ENCODE data around the gene PDE6H. TPM values are rescaled to one million over a fixed set of nuclear protein-coding genes. Genes with fewer than 3 reads are reported as not detected.

The PDE6H gene
- total RNA-seq, 1 experiment from 2014 or later = not detected

DNA sequence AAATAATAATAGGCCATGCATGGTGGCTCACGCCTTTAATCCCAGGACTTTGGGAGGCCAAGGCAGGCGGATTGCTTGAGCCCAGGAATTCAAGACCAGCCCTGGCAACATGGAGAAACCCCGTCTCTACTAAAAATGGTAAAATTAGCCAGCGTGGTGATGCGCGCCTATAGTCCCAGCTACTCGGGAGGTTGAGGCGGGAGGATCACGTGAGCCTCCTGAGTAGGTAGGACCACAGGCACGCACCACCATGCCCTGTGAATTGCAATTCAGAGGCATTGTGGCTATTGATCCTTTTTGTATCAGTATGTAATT, 13.8 kb upstream of the PDE6H start:
- Histone ChIP-seq H3K4me1 (no peaks in the 10 kb centered on the region), H3K27me3 (replicated peaks; ENCODE audit: control insufficient read depth, insufficient read depth, low read length) (no peaks in the 10 kb centered on the region), H3K4me3 (ENCODE audit: low read depth, low read length) (no peak overlapping the region), H3K36me3 (ENCODE audit: control insufficient read depth, insufficient read depth, low read length) (no peaks in the 10 kb centered on the region), H3K9me3 (no peaks in the 10 kb centered on the region)
- Mint-ChIP-seq H3K27me3 (ENCODE audit: insufficient read depth, unreplicated experiment) (no peaks in the 10 kb centered on the region), H3K9me3 (ENCODE audit: unreplicated experiment) (no peaks in the 10 kb centered on the region), H3K27ac (ENCODE audit: unreplicated experiment) (no peak overlapping the region), H3K36me3 (ENCODE audit: insufficient read depth, unreplicated experiment) (no peaks in the 10 kb centered on the region), H3K4me1 (ENCODE audit: low read depth, unreplicated experiment) (no peaks in the 10 kb centered on the region), H3K4me3 (ENCODE audit: unreplicated experiment) (no peak overlapping the region)
- ChIA-PET POLR2A (no interaction called here), CTCF (no interaction called here)
- DNase-seq = no peak
- intact Hi-C loops (cut with micrococcal nuclease; ENCODE audit: unreplicated experiment) = no loop called here
- TF ChIP-seq, protein P1, sequence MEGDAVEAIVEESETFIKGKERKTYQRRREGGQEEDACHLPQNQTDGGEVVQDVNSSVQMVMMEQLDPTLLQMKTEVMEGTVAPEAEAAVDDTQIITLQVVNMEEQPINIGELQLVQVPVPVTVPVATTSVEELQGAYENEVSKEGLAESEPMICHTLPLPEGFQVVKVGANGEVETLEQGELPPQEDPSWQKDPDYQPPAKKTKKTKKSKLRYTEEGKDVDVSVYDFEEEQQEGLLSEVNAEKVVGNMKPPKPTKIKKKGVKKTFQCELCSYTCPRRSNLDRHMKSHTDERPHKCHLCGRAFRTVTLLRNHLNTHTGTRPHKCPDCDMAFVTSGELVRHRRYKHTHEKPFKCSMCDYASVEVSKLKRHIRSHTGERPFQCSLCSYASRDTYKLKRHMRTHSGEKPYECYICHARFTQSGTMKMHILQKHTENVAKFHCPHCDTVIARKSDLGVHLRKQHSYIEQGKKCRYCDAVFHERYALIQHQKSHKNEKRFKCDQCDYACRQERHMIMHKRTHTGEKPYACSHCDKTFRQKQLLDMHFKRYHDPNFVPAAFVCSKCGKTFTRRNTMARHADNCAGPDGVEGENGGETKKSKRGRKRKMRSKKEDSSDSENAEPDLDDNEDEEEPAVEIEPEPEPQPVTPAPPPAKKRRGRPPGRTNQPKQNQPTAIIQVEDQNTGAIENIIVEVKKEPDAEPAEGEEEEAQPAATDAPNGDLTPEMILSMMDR (IDR thresholded peaks at IDR 0.05; ENCODE audit: insufficient read depth in 1 of 2, low read depth in 1 of 2, low read length in 1 of 2, severe bottlenecking in 1 of 2, unreplicated experiment in 1 of 2) = no peak
- no TSS peak for BruUV-seq (replicated peaks)

DNA sequence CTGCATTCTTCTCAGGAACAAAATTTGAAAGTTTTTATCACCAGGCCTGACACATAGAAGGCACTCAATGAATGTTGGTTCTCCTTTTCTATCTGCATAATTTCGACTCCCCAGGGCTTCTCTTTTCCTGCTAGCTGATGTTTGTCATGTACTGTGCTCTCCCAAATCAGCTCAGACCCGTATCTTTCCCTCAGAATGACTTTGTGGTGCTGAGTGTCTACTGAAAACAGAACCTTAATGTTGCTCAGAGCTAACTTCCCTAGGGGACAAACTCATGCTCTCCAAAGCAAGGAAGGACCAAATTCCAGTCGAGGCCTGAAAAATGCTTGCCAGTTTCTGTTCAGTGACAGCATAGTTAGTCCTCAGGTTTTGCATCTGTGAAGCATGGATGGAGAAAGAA, 13.4 kb upstream of the PDE6H start:
- H3K27me3 ChIP-seq (replicated peaks; ENCODE audit: control insufficient read depth, insufficient read depth, low read length) = no peaks in the 10 kb centered on the region
- H3K4me3 ChIP-seq (ENCODE audit: low read depth, low read length) = no peak overlapping the region
- H3K4me1 ChIP-seq = no peaks in the 10 kb centered on the region
- BruUV-seq (replicated peaks) = no TSS peak
- DNase-seq = no peak
- Mint-ChIP-seq H3K27me3 (ENCODE audit: insufficient read depth, unreplicated experiment) (no peaks in the 10 kb centered on the region), H3K4me3 (ENCODE audit: unreplicated experiment) (no peak overlapping the region), H3K36me3 (ENCODE audit: insufficient read depth, unreplicated experiment) (no peaks in the 10 kb centered on the region), H3K4me1 (ENCODE audit: low read depth, unreplicated experiment) (no peaks in the 10 kb centered on the region), H3K9me3 (ENCODE audit: unreplicated experiment) (no peaks in the 10 kb centered on the region), H3K27ac (ENCODE audit: unreplicated experiment) (no peak overlapping the region)
- ChIA-PET CTCF (no interaction called here), POLR2A (no interaction called here)
- intact Hi-C loops (cut with micrococcal nuclease; ENCODE audit: unreplicated experiment) = no loop called here
- H3K9me3 ChIP-seq = no peaks in the 10 kb centered on the region
- H3K36me3 ChIP-seq (ENCODE audit: control insufficient read depth, insufficient read depth, low read length) = no peaks in the 10 kb centered on the region
- TF ChIP-seq, protein P1 (IDR thresholded peaks at IDR 0.05; ENCODE audit: insufficient read depth in 1 of 2, low read depth in 1 of 2, low read length in 1 of 2, severe bottlenecking in 1 of 2, unreplicated experiment in 1 of 2) = no peak

DNA sequence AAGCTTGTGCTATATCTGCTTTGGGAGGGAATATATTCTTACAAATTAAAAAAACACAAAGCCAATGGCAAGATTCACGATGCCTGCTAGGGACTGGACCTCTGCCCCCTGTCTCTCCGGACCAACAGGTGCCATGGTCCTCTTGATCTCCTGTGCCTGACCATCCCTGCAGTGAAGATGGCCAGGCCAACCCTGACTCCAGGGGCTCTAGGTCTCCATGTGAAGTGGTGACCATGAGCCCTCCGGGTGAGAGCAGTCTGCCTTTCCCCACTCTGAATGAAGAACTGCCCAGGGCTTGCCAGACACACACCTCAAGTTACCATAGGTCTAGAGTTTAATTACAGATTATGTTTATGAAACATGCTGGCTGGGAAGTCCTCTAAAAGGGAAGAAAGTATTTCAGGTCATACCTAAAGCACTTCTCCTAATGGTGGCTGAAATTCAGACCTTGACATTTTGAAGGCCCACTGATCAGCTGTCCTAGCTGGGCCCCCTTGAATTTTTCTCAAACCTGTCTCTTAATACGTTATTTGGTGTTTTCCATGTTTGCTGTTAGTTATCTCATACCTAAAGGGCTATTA, 12.8 kb upstream of the PDE6H start:
- H3K27me3 ChIP-seq (replicated peaks; ENCODE audit: control insufficient read depth, insufficient read depth, low read length) = no peaks in the 10 kb centered on the region
- ChIA-PET POLR2A (no interaction called here), CTCF (no interaction called here)
- DNase-seq = no peak
- no peaks in the 10 kb centered on the region for H3K9me3 ChIP-seq
- no TSS peak for BruUV-seq (replicated peaks)
- no peak overlapping the region for H3K4me3 ChIP-seq (ENCODE audit: low read depth, low read length)
- no peaks in the 10 kb centered on the region for H3K4me1 Mint-ChIP-seq (ENCODE audit: low read depth, unreplicated experiment)
- no peaks in the 10 kb centered on the region for H3K36me3 ChIP-seq (ENCODE audit: control insufficient read depth, insufficient read depth, low read length)
- no peak overlapping the region for H3K4me3 Mint-ChIP-seq (ENCODE audit: unreplicated experiment)
- intact Hi-C loops (cut with micrococcal nuclease; ENCODE audit: unreplicated experiment) = no loop called here
- H3K9me3 Mint-ChIP-seq (ENCODE audit: unreplicated experiment) = no peaks in the 10 kb centered on the region
- TF ChIP-seq, protein P1 (IDR thresholded peaks at IDR 0.05; ENCODE audit: insufficient read depth in 1 of 2, low read depth in 1 of 2, low read length in 1 of 2, severe bottlenecking in 1 of 2, unreplicated experiment in 1 of 2) = no peak
- no peak overlapping the region for H3K27ac Mint-ChIP-seq (ENCODE audit: unreplicated experiment)
- H3K4me1 ChIP-seq = no peaks in the 10 kb centered on the region
- no peaks in the 10 kb centered on the region for H3K27me3 Mint-ChIP-seq (ENCODE audit: insufficient read depth, unreplicated experiment)
- no peaks in the 10 kb centered on the region for H3K36me3 Mint-ChIP-seq (ENCODE audit: insufficient read depth, unreplicated experiment)
